ENCODE data around the gene SLC16A3.
"Not testable (repeated sequence)": the region's sequence is repeated elsewhere in the genome, so short reads cannot be mapped to it uniquely, and the experiment has no call there.

Gene SLC16A3

DNA sequence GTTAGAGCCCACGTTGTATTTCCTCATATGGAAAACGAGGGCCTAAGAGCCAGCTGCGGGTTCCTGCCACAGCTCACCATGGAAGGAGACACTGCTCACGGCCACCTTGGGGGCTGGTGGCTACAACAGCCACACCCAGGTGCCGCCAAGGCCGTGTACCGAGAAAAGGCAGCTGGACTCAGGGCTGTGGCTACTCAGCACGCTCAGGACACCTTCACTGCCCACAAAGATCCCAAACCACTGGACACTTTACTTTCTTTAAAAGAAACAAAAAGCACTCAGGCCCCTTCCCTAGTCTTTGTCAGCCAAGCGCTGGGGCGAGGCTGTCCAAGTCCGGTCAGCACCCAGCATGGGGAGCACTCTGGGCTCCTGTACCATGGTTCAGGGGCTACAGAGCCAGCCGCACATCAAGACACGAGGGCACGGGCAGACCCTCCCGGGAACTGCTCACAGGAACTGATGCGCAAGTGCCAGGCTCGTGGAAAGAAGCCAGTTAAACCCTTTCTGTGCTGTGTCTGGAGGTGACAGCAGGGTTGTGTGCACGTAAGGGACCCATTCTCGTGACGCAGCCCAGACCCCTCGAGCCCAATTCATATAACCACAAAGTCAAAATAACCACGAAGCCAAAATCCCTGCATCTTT is 18.5 kb downstream of the SLC16A3 start:
- no peak for DNase-seq (ENCODE audit: low read depth in 3 of 3)

DNA sequence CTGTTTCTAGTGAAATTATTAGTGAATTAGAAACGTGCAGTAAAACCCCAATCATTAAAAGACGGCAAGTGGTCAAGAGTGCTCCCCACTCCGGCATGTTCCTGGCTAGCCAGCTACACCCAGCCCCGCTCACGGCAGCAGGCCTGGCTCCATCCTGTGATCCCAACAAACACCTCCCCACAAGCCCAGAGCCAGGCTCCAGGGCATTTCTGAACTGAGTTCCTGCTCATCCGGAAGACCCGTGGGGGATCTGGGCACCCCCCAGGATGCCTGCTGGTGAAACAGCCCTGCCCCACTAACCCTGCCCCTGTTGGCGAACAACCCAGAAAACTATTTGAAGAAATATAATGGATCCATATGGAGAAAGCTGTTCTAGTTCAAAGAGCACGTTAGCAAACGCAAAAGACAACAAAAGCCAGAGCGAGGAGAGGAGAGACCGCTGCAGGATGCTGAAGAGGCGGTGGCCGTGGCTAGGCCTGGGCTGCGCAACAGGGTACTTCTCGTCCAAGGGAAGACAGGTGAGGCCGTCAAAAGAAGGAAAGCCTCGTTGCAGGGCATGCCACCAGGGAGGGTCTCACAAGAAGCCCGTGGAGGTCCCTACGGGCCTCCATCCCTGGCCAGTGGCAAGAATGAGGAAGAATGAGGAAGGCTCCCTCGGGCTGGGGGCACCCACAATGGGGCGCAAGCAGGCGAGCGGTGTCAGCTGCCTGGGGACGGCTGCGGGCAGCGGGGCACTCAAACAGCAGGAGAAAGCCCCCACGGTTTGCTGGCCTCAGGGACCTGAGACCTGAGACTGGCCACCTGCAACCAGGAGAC is 19.2 kb downstream of the SLC16A3 start:
- no peak for DNase-seq (ENCODE audit: low read depth in 3 of 3)

DNA sequence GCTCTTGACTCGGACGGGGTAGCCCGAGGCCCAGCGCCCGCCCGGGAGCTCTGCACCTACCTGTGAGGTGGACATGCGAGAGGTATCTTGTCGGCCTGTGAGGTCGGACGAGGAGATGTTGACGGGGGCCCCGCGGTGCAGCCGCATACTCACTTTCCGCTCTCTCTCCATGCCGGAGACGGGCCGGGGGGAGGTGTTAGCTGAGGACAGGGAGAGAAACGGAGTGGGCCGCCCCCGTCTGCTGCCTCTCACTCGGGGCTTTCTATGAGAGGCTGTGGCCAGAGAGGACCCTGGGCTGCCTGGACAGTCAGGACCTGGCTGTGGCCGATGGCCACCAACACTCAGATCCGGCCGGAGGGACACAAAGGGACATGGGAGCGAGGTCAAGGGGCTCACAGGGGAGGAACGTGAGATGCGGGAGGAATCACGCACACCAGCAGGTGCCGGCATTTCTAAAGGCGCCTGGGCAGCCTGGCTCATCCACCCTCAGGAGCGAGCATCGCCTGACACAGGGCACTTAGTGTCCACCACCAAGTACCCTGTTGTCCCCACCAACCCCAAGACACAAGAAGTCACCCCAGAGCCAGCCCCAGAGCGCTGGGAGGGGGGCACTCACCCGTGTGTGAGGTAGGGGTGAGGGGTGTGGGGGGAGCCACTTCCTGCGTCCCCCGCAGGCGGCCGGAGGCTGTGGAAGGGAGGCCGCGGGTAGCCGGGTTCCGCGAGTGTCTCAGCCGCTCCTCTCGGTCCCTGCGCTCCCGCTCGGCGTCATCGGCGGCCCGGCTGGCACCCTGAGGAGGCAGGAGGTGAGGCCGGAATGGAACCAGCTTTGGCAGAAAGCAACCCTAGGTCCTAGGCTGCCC is 20.2 kb downstream of the SLC16A3 start:
- DNase-seq (ENCODE audit: low read depth in 3 of 3), result no peak

DNA sequence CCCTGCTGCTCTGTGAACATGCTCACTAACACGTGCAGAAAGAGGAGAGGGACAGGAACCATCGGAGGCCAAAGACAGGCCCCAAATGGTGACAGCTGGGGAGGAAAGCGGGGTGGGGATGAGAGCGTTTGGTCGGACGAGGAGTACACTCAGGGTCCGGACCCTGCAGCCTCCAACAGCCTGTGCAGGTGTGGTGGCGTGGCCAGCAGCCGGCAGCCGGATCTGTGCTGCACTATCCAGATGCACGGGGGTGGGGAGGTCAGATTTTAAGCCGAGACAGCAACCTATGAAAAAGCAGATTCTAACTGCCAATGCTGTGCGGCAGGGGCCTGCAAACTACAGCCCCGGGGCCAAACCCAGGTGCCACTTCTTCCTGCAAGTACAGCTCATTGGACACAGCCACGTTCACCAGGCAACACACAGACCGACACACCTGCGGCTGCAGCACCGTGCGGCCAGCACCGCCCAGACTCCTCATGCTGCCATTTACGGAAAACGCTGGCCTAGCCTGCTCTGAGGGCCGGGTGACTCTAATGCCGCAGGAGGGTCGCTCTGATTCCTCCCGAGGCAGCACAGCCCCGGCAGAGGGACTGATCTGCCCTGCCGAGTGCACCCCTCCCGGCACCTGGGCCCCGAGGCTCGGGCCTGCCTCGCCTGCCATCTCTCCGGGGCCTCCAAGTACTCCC is 21.2 kb downstream of the SLC16A3 start:
- no peak for DNase-seq (ENCODE audit: low read depth in 3 of 3)

DNA sequence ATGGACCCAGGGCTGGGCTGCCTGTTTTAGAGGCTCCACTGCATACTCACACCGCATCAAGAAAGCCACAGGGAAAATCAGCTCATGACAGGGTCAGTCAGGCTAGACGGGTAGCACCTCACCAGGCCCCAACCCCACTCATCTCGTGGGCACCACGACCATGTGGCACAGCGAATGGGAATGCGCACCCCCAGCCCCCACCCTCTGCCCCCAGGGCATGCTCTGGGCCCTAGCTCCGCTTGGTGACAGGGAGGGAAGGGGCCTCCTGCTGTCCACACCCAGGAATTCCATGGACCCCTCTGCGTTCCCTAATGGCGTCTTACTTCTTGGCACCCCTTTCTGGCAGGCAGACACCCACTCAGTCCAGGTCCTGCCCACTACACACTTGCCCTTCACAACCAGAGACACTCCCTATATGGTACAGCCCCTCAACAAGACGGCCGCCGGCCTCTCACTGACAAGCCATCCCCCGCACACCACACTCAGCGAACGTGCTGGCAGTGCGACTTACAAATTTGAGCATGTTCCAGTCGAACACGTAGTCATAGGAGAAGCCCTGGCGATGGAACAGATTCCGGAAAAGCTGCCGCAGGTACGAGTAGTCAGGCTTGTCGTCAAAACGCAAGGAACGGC is 22.1 kb downstream of the SLC16A3 start:
- DNase-seq (ENCODE audit: low read depth in 3 of 3), result no peak

DNA sequence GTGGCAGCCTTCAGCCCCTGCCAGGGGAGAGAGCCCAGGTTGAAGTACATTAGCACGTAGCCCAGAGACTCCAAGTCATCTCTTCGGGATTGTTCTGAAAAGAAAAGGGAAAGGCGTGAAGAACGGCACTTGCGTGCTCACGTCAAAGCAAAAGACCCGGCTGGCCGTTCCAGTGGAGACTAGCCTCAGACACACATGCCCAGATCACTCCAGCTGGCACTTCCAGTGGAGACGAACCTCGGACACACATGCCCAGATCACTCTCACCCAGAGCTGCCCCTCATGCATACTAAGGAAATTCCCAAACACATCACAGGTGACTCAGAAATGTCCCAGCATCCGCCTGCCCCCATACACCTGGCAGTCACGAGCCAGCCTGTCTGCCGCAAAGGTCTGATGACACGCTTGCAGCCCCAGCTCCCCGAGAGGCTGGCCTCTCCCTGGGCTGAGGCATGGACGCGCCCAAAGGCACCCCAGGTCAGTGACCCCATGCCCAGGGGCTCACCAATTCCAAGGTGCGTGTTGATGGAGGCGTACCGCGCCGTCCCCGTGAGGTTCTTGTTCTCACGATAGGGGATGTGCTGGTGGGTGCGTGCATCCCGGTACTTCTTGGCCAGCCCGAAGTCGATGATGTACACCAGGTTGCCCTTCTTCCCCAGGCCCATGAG is 23.8 kb downstream of the SLC16A3 start:
- DNase-seq (ENCODE audit: low read depth in 3 of 3), result no peak

DNA sequence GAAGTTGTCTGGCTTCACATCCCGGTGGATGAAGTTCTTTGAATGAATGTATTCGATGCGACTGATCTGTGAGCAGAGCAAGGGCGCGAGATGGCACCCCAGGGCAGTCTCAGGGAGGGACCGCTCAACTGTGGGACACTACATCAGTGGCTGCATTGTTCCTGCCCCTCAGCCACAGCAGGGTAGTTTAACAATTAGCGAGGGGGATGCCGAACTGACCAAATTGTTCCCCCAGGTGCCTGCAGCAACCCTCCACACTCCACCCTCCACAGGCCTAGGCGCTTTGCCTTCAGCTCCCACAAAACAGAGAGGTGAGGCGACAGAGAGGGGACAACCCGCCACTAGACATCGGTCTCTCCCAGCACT is 24.3 kb downstream of the SLC16A3 start:
- DNase-seq (ENCODE audit: low read depth in 3 of 3), result no peak

DNA sequence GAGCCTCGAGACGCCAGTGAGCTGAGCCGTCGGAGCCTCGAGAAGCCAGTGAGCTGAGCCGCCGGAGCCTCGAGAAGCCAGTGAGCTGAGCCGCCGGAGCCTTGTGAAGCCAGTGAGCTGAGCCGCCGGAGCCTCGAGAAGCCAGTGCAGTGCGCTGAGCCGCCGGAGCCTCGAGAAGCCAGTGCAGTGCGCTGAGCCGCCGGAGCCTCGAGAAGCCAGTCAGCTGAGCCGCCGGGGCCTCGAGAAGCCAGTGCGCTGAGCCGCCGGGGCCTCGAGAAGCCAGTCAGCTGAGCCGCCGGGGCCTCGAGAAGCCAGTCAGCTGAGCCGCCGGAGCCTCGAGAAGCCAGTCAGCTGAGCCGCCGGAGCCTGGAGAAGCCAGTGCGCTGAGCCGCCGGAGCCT is 25.3 kb downstream of the SLC16A3 start:
- DNase-seq (ENCODE audit: low read depth in 3 of 3), result not testable (repeated sequence)

DNA sequence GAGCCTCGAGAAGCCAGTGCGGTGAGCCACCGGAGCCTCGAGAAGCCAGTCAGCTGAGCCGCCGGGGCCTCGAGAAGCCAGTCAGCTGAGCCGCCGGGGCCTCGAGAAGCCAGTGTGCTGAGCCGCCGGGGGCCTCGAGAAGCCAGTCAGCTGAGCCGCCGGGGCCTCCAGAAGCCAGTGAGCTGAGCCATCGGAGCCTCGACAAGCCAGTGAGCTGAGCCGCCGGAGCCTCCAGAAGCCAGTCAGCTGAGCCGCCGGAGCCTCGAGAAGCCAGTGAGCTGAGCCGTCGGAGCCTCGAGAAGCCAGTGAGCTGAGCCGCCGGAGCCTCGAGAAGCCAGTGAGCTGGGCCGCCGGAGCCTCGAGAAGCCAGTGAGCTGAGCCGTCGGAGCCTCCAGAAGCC is 25.9 kb downstream of the SLC16A3 start:
- not testable (repeated sequence) for DNase-seq (ENCODE audit: low read depth in 3 of 3)

DNA sequence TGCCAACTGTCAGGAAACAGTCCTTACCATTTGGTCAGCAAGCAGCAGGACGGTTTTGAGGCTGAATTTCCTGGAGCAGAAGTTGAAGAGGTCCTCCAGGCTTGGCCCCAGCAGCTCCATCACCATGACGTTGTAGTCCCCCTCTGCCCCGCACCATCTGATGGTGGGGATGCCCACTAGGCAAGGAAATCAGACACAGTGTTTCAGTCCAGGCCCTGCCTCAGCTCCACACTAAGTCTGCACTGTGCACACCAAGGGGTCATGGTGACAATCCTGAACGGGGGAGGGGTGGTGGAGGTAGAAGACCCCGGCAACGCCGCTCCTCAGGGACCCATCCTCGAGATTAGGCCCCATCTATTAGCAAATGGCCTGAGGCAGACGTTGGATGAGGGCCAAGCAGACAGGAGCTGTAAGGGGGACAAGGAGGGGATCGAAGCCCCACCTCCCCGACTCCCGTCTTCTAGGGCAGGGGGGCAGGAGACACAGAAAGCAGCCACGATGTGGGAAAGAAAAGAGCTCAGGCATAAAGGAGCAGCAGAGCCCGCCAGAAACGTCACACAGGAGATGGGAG is 26.6 kb downstream of the SLC16A3 start:
- DNase-seq (ENCODE audit: low read depth in 3 of 3), result no peak

DNA sequence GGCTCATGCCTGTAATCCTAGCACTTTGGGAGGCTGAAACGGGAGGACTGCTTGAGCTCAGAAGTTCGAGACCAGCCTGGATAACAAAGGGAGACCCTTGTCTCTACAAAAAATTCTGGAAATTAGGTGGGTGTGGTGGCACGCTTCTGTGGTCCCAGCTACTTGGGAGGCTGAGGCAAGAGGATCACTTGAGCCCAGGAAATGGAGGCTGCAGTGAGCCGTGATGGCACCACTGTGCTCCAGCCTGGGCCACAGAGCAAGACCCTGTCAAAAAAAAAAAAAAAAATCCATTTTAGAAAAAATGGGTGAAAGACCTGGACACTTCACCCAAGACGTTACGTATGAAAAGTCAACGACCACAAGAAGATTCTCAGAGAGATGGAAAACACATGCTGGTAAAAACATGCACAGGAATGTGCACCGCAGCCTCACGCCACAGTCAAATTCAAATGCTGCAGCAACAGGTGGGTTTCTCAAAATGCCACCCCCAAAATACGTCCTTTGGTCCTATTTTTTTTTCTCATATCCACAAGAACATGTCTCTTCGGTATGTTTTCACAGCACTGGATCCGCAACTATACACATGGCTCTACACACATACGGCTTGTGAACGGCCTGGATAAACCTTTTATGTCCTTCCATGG is 27.5 kb downstream of the SLC16A3 start:
- DNase-seq (ENCODE audit: low read depth in 3 of 3), result no peak

DNA sequence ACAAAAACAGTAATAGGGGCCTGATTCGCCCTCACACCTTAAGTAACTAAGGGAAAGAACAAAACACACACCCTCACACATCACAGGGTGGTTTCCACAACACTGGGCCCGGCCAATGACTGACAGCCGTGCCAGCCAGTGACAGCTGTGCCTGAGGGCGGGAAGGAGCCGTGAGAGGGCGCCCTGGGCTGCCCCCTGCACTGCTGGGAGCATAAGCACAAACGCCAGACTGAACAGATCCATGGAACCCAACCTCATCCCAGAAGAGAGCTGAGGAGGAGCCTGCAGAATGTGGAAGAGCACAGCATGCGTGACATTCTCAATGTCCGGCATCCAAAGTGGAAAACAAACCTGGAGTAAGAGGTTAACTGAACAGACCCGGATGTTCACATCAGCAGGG is 28.6 kb downstream of the SLC16A3 start:
- peak in 1 of 3 donors; percentile 34 for DNase-seq (ENCODE audit: low read depth in 3 of 3)

DNA sequence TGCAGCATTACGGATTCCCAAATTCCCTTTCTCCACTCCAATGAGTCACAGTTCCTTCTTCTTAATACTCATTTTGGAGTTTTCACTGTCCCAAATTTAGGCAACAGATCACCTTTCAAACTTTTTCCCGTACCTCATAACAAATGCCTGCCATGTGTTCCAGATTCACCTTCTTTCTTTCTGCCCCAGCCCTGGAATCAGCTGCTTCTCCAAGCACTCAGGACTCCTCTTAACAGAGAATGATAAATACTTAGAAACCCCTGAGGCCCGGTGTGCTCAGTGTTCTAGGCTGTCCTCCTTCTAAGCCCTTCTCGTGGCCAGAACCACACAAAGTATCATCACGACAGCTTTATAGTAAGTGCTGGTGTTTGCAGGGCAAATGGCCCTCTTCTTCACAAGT is 29.7 kb downstream of the SLC16A3 start:
- DNase-seq (ENCODE audit: low read depth in 3 of 3), result no peak

DNA sequence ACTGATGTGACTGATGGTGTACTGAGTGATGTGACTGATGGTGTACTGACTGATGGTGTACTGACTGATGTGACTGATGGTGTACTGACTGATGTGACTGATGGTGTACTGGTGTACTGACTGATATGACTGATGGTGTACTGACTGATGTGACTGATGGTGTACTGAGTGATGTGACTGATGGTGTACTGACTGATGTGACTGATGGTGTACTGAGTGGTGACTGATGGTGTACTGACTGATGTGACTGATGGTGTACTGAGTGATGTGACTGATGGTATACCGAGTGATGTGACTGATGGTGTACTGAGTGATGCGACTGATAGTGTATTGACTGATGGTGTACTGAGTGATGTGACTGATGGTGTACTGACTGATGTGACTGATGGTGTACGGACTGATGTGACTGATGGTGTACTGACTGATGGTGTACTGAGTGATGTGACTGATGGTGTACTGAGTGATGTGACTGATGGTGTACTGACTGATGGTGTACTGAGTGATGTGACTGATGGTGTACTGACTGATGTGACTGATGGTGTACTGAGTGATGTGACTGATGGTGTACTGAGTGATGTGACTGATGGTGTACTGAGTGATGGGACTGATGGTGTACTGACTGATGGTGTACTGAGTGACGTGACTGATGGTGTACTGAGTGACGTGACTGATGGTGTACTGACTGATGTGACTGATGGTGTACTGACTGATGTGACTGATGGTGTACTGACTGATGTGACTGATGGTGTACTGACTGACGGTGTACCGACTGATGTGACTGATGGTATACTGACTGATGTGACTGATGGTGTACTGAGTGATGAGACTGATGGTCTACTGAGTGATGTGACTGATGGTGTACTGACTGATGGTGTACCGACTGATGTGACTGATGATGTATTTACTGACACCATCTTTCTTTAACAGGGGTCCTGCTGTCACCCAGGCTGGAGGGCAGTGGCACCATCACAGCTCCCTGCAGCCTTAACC is 31.4 kb downstream of the SLC16A3 start:
- not testable (repeated sequence) for DNase-seq (ENCODE audit: low read depth in 3 of 3)

DNA sequence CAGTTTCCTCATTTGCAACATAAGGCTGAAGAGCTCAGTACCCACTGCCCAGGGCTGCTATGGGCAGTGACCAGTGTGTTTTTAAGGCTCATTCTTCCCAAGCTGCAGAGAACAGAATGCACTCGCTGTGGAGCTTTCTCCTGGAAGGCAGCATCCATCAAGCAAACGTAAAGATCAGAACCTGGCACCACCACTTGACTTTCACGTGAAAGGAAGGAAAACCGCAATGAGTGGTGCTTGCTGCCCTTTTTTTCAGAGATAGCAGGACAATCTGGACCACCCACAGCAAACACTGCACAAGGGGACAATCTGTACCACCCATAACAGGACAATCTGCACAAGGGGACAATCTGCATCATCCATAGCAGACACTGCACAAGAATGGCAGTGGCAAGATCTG is 33.5 kb downstream of the SLC16A3 start:
- DNase-seq (ENCODE audit: low read depth in 3 of 3), result no peak

DNA sequence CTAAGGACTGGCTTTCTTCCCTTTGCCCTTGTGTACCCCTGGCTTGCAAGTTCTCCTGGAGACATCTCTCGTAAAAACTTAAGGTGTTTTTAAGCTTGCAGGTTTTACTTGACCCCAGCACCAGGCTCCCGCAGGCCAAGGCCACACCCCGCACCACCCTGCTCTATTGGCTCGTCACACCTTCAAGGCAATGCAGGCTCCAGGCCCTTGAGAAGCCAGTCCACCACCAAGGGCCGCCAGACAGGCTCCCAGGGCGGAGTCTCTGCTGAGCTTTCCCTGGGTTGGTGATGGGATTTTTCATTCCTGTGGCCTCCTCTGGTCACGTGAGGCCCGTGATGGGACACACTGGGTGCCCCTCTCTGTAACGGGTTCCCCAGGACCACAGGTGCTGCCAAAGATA is 34.8 kb downstream of the SLC16A3 start:
- no peak for DNase-seq (ENCODE audit: low read depth in 3 of 3)

DNA sequence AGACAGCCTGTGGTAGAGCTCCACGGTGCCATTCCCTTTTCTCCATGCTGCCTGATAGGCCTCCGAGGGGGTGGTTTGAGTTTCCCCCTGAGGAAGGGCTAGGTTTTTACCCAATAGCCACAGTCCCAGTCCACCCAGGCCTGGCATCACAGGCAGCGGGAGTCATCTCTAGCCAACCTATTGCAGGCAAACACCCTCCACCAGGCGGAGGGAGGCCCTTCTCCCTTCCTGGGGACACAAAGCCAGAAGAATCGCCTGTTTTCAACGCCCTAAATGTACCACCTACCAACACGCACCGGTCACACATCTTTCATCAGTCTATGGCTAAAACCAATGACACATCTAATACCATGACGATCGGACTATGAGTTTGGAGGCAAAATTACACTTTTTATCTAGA is 37.3 kb downstream of the SLC16A3 start:
- DNase-seq (ENCODE audit: low read depth in 3 of 3), result no peak

DNA sequence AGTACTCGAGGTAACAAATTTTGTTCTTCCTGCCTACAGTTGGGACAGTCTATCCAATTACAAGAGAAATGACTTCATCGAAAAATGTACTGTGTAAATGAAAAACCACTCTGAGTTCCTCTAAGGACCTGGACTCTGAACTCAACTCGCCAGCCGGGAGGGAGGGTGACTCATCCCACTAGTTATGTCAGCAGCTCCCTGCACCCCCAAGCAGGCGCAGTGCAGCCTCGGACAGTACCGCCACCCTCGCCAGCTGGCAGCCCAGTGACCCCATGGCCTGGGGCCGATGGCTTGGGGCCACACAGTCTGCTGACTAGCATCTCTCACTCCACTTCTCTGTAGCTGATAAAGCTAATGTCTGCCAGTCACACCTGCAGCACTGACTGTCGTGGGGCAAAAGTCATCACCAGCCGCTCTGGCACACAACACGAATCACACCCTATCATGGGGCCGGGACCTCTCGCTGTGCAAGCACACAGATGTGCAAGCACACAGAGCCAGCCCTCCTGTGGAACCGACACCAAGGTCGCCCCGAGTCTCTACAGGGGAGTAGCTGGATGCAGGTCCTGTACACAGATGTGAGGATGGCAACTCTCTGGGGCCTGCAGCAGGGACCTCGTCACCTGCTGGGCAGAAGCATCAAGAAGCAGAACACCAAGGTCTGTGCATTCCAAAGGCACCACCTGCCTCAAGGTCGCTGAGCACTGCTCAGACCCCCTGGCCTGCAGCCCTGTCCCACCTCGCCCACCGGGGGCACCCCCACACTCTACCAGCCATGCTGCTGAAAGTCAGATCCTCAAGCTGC is 38.9 kb downstream of the SLC16A3 start:
- DNase-seq (ENCODE audit: low read depth in 3 of 3), result no peak
